ENCODE data around the gene PRKCH.

Gene PRKCH

GRCh38 chr14:61321385-61322010 lies at the start of gene PRKCH:
Gene PRKCH (plus strand): TSS chr14:61321579. CDS start chr14:61322102, 523 bp downstream.
- peak; percentile 96 for DNase-seq

DNA sequence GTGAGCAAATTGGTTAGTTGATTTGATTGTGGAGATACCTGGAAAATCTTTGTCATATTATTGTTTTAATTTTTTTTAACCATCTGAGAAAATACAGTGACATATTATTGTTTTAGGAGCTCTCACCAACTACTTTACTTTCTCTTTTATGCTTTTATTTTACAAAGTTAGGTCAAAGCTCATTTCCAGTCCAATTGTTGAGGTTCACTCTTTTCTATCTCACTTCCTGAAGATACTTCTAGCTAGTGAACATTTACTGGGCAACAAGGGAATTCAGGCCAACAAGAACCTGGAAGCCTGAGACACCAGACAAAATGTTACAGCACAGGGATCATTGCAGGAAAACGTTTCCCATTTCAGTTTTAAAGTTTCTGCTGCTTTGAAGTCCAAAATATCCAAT lies 44.1 kb upstream of the PRKCH start:
- no peak for DNase-seq

DNA sequence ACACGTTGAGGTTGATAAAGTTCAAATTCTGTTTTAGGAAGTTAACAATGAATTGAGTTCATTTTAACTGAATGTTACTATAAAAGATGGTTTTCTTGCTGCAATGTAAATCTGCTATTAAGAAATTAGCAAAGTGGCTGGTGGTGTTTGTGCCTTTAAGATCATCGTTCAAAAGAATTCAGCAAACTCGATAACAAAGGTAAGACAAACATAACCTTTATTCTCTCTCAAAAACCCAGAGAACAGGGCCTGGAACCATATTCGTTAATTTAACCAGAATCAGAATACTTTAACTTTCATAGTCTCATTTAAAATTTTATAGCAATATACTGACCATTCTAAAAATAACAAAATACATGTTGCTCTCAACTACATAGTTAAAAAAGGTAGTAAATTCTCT lies 43.6 kb upstream of the PRKCH start:
- no peak for DNase-seq

DNA sequence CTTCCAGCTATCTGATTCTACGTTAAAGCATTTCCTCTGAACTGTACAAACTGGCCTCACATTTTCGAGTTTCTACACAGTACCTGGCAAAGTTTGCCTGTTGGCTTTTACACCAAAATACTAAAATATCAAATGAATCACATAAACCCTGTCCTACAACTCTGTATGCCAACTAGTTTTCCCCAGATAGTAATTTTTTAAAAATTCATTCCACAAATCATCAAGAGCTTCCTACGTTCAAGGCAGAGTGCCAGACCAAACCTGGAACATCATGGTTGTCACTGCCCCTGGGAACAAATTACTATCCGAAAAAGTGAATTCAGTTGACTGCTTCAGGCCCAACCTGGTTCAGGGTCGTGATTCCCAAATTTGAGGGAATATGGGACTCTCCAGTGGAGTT lies 42.3 kb upstream of the PRKCH start:
- DNase-seq, result no peak

GRCh38 chr14:61280092-61280525 lies 41.3 kb upstream of the PRKCH start:
- peak; percentile 67 for DNase-seq

DNA sequence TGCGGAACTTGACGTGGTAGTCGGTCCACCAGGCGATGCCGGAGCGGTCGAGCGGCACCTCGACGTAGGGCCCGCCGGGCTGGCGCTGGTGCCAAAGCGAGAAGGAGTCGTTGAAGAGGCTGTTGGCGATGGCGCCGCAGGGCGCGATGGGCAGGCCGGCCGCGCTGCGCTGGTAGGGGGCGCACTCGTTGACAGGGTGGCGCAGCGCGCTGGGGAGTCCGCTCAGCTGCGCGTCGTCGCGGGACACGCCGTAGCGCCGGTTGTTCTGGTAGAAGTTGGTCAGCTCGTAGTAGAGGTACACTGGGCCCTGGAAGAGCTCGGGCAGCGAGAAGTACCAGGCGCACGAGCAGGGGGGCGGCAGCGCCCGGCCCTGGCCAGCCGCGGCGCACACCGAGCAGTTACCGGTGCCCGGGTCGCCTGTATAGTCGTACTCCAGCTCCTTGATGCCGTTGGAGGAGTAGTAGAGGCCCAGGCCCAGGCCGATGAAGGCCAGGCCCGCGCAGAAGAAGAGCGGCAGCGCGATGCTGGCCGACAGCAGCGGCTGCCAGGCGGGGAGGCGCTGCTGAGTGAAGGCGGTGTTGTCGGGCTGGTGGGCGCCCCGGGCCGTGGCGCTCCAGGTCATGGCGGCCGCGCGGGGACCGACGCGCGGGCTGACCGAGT lies 40.7 kb upstream of the PRKCH start:
- peak; percentile 88 for DNase-seq

- DNase-seq, result peak; percentile 100
Observed at GRCh38 chr14:61281186-61281947, 40.0 kb upstream of the PRKCH start, which contains the start of gene TMEM30B. Gene TMEM30B (minus strand): TSS chr14:61281338. CDS start chr14:61281147, 191 bp downstream.

GRCh38 chr14:61281948-61282275 lies 39.5 kb upstream of the PRKCH start:
- no peak for DNase-seq

DNA sequence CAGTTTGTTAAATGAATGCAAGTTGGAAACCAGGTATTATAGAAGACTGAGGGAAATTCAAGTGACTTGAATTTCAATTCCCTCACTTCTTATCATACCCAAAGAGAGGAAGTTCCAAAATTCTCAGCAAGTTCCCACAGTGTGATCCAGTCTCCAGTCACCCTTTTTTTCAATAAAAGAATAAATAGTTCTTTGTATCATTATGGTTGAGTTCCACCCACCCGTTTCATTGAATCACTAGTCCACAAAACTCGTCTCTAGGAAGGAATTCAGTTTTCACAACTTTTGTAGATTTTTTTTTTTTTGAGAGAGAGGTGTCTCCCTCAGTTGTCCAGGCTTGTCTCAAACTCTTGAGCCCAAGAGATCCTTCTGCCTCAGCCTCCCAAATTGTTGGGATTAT lies 38.6 kb upstream of the PRKCH start:
- no peak for DNase-seq

DNA sequence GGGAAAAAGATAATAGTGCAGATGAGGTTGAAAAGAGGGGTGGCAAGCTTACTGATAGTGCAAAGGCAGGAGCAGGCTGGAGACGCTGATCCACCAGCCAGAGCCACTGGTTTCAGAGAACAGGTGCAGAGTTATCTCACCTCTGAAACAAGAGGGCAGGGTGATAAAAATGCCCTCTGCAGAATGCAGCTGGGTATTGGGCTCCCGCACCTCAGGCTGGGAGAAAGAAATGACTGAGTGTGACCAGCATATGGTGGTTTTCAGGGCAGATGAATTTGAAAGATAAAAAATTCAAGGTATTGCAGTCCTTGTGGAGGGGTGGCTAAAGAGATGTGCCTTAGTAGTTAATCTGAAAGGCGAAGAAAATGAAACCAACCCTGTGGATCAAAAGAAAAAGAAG lies 37.4 kb upstream of the PRKCH start:
- peak; percentile 32 for DNase-seq

GRCh38 chr14:61285364-61285763 lies 36.0 kb upstream of the PRKCH start:
- no peak for DNase-seq

GRCh38 chr14:61287196-61287595 lies 34.2 kb upstream of the PRKCH start:
- no peak for DNase-seq

DNA sequence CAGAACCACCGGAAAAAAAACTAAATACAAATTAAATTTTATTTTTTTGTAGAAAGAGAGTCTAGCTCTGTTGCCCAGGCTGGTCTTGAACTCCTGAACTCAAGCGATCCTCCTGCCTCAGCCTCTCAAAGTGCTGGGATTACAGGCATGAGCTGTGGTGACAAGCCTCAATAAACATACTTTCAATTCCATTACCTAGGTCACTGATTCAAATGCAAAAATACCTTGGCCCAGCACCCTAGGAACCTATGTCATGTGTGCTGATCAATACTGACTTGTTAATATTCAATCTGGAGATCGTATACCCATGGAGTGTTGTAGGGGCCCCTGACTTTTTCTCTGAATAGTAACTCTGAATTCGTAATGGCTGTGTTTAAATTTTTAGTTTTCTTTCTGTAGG lies 33.2 kb upstream of the PRKCH start:
- DNase-seq, result no peak

DNA sequence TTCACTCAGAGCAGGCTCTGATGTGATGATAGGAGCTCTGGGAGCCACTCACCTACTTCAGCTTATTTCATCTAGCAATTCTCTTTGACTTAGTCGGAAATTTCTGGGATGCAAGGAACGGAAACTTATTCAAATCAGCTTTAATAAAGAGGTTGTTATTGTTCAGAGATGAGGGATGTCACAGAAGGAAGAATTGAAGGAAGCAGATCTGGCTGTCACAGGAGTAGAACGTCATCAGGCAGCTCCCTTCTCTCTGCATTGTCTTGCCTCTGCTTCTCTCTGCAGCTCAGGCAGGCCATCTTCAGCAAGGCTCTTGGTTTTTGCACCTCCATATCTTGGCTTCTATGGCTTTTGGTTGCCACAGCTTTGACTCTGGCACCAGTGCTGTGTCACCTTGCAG lies 32.7 kb upstream of the PRKCH start:
- DNase-seq, result no peak

DNA sequence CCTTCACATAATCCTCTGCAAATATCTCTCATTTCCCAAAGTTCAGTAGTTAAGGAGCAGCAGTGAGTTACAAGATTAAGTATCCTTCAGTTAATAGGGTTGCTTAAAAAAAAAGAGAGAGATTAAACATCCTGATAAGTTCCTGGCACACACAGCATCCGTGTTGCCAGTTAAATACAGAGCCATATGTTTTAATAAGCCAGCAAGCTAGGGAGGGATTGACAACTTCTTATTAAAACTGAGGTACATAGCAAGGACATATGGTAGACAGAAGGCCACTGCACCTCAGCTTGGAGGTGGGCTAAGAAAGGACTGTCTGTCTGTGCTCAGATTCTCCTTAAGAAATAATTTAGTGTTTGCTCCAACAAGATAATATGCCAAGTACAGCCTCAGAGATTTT lies 30.7 kb upstream of the PRKCH start:
- DNase-seq, result no peak

DNA sequence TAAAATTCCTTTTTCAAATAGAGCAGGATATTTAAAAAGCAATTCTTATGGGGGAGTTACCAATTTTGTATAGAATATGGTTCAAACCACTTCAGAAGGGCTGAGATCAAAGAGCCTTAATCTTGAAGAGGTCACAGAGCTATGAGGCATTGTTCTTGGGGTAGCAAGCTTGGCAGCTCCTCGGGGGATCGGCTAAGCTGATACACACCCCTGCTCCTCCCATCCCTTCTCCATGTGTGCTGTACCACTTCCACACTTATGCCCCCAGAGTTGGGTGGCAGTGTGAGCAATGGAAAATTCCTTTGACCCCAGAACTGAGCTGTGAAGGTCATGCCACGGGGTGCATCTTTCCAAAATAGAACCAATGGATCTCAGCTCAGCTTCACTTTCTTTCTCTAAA lies 25.2 kb upstream of the PRKCH start:
- DNase-seq, result no peak

- peak; percentile 81 for DNase-seq
Observed at GRCh38 chr14:61296719-61297502, 24.5 kb upstream of the PRKCH start.

GRCh38 chr14:61297581-61297980 lies 23.8 kb upstream of the PRKCH start:
- no peak for DNase-seq

GRCh38 chr14:61298824-61299223 lies 22.6 kb upstream of the PRKCH start:
- DNase-seq, result no peak

- no peak for DNase-seq
Observed at GRCh38 chr14:61300209-61300608, 21.2 kb upstream of the PRKCH start.

DNA sequence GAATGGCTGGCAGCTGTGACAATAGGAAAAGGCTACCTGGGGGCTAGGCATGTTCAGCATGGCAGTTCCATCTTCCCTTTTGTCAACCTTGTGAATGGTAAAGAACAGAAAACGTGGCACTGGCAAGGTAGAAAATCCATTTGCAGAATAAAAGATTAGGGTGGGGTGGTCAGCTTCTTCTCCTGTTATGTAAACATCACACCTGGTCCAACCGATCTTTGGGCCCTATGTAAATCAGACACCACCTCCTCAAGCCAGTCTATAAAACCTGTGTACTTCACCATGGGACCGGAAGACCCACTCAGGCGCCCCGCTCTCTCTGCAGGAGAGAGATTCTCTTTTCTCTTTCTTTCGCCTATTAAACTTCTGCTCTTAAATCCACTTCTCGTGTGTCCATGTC lies 20.6 kb upstream of the PRKCH start:
- DNase-seq, result no peak

- no peak for DNase-seq
Observed at GRCh38 chr14:61304688-61305087, 16.7 kb upstream of the PRKCH start.

- DNase-seq, result no peak
Observed at GRCh38 chr14:61308198-61308597, 13.2 kb upstream of the PRKCH start.
